Activated CD4-positive, CD25-positive, alpha-beta regulatory T cell treated with anti-CD3 and anti-CD28 coated beads, Interleukin-2, amount 50 U/mL, for 16 hours (primary cell): ENCODE results near the gene SERPINA3.
"Not testable (repeated sequence)": the region's sequence is repeated elsewhere in the genome, so short reads cannot be mapped to it uniquely, and the experiment has no call there.

Source experiments
- DNase-seq: peaks from one replicate; pipeline ENCODE4 v3.0.0-alpha.2; 2020; ENCODE audit warnings: low read depth, low spot score

Gene SERPINA3

DNA sequence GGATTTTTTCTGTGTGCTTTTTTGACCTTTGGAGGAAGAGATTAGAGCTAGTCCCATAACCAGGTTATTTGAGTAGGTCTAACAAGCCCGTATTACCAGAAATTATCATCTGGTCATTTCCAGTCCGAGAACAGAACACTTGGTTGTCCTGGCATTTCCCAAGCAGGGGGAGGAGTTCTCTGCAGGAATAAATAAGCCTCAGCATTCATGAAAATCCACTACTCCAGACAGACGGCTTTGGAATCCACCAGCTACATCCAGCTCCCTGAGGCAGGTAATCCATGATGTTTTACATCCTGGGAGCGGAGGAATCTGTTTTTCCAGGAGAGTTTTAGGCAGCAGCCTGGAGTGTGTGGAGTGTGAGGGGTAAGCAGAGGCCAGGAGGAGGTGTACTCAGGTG is at the start of gene SERPINA3:
SERPINA3 (plus strand) TSS at position 218 of the 400 bp plus-strand sequence. CDS start 2,051 bp downstream, outside the sequence.
- no peak for DNase-seq

DNA sequence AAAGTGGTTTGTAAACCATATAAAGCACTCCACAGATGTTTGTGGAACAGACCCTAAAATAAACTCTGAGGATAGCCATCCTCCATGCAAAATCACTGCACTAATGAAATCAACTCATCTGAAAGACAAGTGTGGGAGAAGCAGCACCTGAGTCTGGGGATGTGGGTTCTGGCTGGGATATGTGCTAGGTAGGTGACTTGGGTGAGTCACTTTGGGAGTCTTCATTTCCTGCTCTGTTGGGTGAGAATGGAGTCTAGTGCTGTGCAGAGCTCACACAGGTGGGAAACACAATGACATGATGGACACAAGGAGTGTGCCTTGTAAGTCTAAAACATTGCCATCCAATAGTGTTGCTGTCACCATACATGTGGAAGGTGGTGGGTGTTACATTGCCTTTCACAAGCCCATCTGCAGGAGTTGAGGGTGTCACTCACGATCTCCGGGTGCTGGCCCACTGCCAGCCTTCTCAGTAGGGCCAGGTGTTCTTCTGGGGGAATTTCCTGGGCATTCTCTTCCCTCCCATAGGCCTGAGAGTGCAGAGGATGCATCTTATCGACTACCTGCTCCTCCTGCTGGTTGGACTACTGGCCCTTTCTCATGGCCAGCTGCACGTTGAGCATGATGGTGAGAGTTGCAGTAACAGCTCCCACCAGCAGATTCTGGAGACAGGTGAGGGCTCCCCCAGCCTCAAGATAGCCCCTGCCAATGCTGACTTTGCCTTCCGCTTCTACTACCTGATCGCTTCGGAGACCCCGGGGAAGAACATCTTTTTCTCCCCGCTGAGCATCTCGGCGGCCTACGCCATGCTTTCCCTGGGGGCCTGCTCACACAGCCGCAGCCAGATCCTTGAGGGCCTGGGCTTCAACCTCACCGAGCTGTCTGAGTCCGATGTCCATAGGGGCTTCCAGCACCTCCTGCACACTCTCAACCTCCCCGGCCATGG is 49.0 kb upstream of the SERPINA3 start:
- DNase-seq: no peak

DNA sequence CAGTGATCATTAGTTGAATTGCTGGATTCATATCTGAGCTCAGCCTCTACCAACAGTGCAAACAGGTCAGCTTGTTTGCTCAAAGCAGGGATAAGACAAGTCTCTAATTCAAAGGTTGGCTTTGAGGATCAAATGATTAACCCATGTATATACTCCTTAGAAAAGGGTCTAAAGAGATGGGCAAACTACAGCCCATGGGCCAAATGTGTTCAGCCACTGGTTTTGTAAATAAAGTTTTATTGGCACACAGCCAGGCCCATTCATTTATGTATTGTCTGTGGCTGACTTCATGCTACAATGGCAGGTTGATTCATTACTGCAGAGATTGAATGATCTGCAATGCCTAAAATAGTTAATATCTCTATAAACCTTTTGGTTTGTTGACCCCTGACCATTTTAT is 47.8 kb upstream of the SERPINA3 start:
- no peak for DNase-seq

DNA sequence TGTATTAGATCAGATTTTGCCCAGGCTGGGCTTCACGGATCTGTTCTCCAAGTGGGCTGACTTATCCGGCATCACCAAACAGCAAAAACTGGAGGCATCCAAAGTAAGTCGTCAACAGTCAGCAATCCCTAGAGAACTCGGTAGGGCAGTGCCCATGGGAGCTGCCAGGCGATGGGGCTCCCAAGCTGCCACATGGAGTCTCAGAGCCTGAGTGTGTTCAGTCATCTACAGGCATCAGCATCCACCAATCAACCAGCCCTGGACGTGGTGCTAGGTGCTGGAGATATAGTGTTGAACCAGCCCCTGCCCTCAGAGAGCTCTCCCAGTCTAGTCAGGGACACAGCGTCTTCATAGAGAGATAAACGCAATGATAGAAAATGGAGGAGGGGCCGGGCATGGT is 44.0 kb upstream of the SERPINA3 start:
- DNase-seq: no peak

DNA sequence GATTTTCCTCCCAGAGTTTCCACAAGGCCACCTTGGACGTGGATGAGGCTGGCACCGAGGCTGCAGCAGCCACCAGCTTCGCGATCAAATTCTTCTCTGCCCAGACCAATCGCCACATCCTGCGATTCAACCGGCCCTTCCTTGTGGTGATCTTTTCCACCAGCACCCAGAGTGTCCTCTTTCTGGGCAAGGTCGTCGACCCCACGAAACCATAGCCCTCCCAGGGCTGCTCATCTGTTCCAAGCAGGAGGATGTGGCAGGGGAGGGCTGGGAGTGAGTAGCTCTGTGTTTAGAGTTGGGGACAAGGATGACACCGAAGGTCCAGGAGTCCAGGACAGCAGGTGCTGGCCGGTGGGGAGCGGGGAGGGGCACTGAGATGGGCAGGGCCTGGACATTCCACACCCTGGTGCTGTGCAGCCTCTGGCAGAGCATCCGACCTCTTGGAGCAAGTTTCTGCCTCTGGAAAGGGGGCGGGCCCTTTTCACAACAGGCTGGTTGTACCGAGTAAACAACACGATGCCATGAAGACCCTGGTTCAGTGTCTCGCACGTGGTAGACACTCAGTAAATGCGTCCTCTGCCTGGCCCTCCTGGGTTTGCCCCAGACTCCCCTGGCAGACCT is 42.7 kb upstream of the SERPINA3 start:
- DNase-seq: no peak

DNA sequence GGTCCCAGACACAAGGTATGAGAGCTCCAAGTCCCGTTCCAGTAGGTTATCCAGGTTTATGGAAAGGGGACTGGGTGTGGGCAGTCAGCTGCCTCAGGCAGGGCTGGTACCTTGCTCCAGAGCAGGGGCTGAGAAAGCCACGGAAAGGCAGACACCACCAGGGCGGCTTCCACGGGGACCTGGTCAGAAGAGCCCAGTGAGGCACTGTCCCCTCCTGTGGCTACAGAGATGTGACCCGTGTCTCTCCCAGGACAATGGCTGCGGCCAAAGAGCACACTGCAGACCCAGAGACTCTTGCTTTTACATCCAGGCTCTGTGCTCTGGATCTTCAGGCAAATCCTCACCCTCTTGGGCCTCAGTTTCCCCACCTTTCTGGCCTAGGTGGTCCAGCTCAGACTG is 42.2 kb upstream of the SERPINA3 start:
- no peak for DNase-seq

DNA sequence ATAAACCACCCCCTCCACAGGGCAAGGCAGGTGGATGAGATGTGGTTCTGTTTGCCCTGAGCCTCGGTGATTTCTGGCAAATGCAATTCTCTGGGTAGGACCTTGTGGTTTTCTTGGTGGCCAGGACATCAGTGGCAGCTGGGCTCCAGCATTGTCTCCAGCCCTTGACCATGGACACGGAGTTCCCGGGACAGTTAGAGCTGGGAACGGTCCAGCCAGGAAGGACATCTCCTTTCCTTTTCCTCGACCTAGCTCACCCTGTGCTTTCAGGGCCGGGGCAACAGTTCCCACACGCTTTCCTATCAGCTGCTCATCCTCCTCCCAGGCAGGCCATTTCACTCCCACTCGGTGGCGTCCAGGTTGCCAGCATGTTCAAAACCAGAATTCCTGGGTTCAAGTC is 41.8 kb upstream of the SERPINA3 start:
- no peak for DNase-seq

DNA sequence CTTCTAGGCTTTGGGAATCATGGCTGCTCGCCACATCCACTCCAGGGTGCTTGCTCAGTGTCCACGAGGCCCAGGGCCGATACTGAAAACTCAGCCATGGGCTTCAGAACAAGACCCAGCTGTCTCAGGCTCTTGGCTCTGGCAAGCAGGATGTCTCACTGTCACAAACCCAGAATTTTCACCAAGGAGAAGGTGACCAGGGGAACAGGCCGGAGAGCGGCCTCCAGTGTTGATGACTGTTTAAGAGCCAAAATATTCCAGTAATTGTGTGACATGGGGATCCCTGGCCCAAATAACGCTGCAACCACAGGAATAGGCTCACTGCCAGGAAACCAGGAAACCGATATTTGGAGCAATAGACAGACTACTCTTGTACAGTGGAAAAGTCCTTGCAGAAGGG is 40.8 kb upstream of the SERPINA3 start:
- no peak for DNase-seq

DNA sequence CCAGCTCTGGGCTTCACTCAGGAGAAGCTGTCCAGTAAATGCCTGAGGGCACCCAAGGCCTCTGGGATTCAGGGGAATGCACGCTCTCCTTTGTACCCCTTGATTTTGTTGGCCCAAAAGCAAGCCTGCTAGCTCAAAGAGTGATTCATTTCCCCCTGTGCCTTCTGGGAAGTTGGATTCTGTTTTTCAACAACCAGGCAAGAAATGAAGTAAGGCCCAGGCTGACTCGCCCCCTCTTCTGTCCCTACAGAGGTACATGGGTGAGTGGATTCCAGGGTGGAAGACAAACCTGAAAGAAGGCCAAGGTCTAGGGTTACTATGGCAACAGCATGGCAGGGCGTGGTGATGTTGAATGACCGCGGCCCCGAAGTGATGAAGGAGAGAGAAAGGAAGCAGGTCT is 40.2 kb upstream of the SERPINA3 start:
- no peak for DNase-seq

DNA sequence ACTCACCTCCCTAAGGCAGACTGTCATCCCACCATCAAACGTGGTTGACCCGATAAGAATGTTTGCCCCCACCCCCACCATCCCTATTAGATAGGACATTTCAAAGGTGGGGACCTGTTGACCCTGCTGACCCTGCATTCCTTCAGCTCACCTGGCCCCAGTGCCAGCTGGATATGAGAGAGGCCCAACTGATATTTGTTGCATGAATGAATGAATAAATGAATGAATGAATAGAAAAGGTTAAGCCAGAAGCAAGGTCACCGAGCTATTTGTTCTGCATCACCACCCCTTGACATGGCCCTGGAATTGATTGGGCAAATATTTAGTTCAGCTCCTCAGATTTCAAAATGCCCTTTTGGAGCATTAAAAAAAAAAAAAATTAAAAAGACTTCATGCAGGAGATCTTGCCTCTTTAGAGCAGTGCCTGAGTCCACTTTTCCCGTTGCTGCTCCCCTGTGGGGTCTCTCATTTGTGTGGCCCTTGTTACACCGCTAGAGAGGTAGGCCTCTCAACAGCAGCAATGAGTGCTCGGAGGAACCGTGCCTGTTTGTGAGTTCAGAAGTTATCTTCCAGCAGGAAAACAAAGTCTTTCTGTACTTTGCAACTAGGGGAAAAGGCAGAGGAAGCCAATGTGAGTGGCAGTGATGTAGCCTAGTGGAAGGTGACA is 39.4 kb upstream of the SERPINA3 start:
- DNase-seq: no peak

DNA sequence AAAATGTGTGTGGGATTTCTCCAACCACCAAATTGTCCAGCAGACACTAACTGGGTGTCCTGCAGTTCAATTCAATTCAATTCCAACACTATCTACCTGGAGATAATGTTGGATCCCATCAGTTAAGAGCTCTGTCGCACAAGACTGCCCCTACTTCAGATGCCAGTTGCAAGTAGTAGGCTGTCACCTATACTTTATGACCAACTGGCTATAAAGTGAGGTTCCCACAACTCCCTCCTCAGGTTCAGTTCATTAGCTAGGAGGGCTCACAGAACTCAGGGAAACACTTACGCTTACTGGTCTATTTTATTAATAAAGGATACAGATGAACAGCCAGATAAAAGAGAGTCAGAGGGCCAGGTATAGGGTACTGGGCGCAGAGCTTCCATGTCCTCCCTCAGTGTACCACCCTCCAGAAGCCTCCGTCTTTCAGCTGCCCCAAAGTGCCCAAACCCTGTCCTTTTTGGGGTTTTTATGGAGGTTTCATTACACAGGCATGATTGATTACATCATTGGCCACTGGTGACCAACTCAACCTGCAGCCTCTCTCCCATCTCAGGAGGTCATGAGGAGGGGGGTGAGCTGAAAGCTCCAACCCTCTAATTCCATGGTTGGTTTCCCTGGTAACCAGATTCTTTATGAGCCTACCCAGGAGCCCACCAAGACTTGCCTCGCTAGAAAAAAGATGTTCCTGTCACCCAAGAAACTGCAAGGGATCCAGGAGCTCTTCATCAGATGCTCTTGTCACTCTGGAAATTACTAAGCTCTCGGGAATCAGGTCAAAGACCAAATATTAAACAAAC is 38.5 kb upstream of the SERPINA3 start:
- no peak for DNase-seq

DNA sequence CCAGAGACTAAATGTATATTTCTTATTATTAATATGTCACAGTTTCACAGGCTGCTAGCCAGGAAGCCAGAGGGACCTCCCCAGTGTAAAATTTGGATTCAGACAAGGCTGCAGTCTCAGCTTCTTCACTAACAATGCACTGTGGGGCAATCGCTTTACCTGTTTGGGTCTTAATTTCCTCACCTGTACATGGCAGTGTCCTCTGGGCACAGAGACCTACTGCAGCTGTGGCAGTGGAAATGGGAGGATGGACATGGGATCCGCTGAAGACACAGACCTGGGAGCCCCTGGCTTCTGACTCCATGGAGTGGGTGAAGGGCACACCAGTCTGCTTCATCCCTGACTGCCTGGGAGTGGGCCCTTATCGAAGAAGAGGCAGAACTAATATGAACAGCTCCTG is 37.9 kb upstream of the SERPINA3 start:
- DNase-seq: no peak

DNA sequence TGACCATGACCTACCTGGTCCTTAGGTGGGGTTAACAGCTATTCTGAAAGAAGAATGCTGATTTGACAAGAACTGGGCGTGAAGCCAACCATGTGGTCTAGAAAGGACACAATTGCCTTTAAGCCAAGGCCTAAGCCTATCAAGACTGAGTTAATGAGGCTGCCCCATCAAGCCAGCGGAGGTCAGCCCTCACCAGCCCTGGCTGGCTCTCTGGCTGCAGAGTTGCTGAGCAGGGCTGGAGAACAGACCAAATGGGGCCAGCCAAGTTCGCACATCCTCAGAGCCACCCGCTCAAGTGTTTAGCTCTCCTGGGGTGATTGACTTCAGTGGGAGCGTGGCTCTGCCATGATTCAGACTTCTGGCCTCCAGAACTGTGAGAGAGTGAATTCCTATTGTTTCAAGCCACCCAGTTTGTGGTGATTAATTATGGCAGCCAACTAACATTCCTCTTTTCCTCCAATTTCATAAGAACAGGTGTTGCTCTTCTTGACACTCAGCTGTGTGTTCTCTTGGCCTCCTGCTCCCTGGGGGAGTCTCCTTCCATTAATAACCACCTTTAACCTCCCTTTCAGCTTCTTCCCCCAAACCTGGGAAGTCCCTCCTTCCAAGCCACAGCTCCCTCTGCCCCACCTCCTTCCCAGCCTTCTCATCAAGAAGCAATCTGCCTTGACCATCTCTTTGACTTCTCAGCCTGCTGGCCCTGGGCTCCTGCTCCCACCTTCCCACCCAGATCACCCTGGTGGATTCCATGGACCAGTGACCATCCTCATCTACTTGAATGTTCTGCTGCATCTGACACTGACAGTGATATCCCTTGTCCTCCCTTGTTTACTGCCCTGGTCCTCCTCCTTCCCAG is 36.2 kb upstream of the SERPINA3 start:
- DNase-seq: no peak

DNA sequence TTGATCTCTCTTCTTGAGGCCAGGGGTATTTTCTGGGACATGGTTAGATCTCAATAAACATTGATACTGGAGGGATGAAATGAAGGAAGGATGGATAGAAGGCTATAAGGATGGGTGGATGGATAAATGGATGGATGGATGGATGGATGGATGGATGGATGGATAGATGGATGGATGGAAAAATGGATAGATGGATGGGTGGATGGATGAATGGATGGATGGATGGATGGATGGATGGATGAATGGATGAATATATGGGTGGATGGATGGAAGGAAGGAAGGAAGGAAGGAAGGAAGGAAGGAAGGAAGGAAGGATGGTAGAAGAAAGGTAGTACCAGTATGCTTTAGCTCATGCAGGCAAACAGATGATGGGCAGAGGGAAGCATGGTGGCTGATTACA is 34.7 kb upstream of the SERPINA3 start:
- DNase-seq: not testable (repeated sequence)

DNA sequence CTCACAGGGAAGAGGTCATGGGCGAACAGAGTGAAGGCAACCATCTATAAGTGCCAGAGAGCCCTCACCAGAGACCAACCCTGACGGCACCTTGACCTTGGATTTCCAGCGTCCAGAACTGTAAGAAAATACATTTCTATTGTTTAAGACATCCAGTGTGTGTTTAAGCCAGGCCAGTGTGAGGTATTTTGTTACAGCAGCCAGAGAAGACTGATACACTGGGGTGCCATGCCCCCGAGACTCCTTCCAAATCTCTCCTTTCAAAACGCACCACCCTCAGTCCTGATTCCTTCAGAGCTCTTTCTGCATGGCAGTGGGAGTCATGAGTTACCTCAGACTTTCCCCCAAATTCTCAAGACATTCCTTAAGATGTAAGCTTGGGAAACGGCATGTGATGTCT is 33.5 kb upstream of the SERPINA3 start:
- no peak for DNase-seq

DNA sequence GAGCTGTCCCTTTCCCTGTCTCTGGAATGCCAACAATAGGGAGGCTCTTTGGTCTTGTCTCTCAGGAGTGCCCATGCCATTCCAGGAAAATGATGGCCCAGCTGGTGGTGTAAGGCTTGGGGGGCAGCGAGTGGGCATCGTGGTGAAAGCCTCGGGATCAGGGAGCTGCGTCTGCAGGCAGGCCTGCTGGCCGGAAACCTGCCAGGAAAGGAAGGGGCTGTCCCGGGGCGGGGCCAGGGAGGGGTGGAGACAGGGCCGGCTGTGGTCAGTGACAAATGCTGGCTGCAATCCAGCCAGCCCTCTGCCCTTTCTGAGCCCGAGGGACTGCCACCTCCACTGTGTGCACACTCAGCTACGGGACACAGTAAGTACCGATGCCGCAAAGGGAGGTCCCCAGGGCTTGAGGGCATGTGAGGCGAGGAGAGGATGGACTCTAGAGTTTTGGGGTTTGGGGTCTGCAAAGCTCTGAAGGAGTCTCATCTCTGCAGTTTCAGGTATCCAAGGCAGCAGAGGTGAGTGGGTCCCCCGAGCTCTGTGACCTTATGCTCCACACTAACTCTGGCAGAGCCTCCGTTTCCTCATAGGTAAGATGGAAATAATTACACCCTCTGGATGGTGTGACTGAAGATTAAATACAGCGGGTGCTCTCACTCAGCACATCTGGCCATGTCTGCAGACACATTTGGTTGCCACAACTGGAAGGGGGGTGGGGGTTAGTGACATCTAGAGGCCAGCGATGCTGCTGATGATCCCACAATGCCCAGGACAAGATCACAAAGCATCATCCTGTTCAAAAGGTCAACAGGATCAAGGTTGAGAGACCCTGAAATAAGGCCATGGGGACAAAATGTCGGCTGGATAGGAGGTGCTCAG is 30.8 kb upstream of the SERPINA3 start, which contains the start of gene SERPINA5:
SERPINA5 (plus strand) TSS at position 300 of the 873 bp plus-strand sequence. CDS start 5,937 bp downstream, outside the sequence.
- DNase-seq: no peak

DNA sequence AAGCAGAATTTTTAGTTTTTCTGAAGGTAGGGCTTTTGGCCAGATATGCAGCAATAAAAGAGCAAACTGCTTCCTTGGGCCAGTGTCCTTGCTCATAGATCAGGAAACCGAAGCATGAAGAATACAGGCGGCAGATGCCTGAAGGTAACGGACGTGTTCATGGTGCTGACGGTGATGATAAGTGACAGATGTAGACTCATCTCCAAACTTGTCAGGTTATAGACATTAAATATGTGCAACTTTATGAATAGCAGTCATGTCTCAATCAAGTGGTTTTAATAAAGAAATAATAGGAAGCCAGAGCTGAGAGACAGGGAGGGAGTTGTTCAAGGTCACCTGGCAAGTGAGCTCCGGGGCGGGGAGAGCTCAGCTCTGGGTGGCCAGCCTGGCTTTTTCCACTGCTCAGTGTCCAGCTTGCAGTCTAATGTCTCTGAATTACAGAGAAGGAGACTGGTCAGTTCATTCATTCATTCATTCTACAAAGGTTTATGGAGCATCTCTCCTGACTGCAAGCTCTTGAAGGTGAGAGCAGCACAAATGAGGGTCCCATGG is 29.9 kb upstream of the SERPINA3 start:
- no peak for DNase-seq

DNA sequence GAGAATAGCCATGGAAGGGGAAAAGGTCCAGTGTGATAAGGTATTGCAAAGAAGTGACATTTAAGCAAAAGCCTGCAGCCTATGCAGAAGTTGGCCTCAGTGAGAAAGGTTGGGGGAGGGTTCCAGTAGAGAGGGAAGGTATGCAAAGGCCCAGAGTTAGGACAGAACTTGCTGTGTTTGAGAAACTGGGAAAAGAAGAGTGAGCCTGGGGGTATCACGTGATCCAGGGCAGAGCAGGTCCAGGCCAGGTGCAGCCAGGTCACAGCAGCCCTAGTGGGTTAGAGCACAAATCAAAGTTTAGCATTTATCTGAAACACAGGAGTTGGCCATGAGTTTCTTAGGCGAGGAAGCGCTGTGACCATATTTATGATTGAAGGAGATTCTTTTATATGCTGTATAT is 29.3 kb upstream of the SERPINA3 start:
- no peak for DNase-seq

DNA sequence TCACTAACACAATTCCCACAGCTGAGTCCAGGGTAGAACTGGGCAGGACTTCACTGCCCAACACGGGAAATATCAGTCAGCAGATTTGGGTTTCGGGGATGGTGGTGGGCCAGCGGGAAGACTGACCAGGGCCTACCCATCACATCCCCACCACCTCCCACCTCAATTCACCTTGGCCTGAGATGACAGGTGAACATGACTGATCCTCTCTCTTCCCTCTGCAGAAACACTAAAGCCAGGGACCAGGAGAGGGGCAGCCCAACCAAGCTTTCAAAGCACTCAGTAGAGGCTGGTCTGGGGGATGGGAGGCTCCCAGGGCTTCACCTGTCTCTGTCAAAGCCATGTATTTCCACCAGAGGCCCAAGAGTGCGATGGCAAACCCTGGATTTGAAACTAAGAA is 28.6 kb upstream of the SERPINA3 start:
- no peak for DNase-seq
